GM12891 (cell line): ENCODE results near the gene AK5.

Experiments
- POLR2A ChIP-seq: IDR thresholded peaks from 2 replicates; pipeline ENCODE4 v1.6.1; 2011; ENCODE audit warnings: low read depth, low read length, control low read depth
- POLR2AphosphoS5 ChIP-seq: IDR thresholded peaks from 2 replicates; pipeline ENCODE4 v1.6.1; 2011; ENCODE audit warnings: low read depth, low read length, control low read depth
- POU2F2 ChIP-seq: IDR thresholded peaks from 2 replicates; pipeline ENCODE4 v1.6.1; 2011; ENCODE audit warnings: low read depth, mild to moderate bottlenecking, control low read depth, low read length, moderate library complexity
- SPI1 ChIP-seq: IDR thresholded peaks from 2 replicates; pipeline ENCODE4 v1.6.1; 2011; ENCODE audit warnings: low read depth, low read length, control low read depth
- TAF1 ChIP-seq: IDR thresholded peaks from 2 replicates; pipeline ENCODE4 v1.6.1; 2011; ENCODE audit warnings: low read depth, low read length, control low read depth

DNA sequence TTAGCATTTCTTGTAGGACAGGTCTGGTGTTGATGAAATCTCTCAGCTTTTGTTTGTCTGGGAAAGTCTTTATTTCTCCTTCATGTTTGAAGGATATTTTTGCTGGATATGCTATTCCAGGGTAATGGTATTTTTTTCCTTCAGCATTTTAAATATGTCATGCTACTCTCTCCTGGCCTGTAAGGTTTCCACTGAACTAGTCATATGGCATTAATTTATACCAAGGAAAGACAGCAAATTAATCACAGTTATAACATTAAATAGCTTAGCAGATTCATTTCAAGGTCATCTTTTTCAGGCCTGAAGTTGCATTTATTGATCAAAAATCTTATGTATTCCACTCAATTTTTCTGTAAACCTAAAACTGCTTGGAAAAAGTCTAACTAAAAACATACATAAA, 54.9 kb downstream of the AK5 start:
- TF ChIP-seq POLR2AphosphoS5 (no peak), POLR2A (no peak), POU2F2 (no peak), TAF1 (no peak), SPI1 (no peak)
